MM.1S (cell line): Measurements from ENCODE around the gene ASPHD1.

ENCODE experiments used
- EZH2 ChIP-seq: fragments of 300-600 bp; sonication (generic); optimal IDR thresholded peaks from 2 replicates; pipeline ENCODE3; 2017; ENCODE audit warnings: low read depth, mild to moderate bottlenecking, antibody characterized with exemption, low read length, mixed read lengths
- TF ChIP-seq, protein P1 (sequence below): fragments of 300-600 bp; sonication (generic); IDR thresholded peaks from 2 replicates; pipeline ENCODE4 v1.5.1; 2016; ENCODE audit warnings: antibody characterized with exemption, low read length, mixed read lengths

DNA sequence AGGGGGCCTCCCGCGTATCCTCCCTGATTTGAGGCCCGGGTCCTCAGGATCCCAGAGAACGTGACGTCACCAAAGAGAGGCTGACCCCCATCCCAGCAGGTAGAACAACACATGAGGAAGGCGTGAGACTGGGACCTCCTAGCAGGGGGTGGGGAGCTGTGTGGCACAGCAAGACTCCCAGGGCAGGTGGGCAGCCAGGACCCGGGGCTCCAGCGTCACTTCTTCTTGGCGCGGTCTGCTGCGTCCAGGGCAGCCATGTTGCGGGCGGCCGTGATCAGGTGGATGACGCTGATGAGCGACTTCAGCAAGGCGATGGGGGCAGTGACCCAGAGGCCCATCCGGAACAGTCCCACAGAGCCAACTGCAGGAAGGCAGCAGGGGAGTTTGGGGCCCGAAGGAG lies 41.3 kb upstream of the ASPHD1 start:
- TF ChIP-seq, protein P1, sequence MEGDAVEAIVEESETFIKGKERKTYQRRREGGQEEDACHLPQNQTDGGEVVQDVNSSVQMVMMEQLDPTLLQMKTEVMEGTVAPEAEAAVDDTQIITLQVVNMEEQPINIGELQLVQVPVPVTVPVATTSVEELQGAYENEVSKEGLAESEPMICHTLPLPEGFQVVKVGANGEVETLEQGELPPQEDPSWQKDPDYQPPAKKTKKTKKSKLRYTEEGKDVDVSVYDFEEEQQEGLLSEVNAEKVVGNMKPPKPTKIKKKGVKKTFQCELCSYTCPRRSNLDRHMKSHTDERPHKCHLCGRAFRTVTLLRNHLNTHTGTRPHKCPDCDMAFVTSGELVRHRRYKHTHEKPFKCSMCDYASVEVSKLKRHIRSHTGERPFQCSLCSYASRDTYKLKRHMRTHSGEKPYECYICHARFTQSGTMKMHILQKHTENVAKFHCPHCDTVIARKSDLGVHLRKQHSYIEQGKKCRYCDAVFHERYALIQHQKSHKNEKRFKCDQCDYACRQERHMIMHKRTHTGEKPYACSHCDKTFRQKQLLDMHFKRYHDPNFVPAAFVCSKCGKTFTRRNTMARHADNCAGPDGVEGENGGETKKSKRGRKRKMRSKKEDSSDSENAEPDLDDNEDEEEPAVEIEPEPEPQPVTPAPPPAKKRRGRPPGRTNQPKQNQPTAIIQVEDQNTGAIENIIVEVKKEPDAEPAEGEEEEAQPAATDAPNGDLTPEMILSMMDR = no peak
- TF ChIP-seq EZH2 = no peak
